SIG-M5 (cell line): ENCODE measurements around the gene IBTK.
"Not testable (repeated sequence)": the region's sequence is repeated elsewhere in the genome, so short reads cannot be mapped to it uniquely, and the experiment has no call there.

Source experiments
- DNase-seq: peaks from one replicate; lab custom pipeline; 2025; lab: John Stamatoyannopoulos, UW

Gene IBTK

GRCh38 chr6:82247505-82248272 lies at the start of gene IBTK:
IBTK (minus strand) TSS chr6:82247744; CDS start chr6:82240486, 7,258 bp downstream.
- peak; percentile 22 for DNase-seq

DNA sequence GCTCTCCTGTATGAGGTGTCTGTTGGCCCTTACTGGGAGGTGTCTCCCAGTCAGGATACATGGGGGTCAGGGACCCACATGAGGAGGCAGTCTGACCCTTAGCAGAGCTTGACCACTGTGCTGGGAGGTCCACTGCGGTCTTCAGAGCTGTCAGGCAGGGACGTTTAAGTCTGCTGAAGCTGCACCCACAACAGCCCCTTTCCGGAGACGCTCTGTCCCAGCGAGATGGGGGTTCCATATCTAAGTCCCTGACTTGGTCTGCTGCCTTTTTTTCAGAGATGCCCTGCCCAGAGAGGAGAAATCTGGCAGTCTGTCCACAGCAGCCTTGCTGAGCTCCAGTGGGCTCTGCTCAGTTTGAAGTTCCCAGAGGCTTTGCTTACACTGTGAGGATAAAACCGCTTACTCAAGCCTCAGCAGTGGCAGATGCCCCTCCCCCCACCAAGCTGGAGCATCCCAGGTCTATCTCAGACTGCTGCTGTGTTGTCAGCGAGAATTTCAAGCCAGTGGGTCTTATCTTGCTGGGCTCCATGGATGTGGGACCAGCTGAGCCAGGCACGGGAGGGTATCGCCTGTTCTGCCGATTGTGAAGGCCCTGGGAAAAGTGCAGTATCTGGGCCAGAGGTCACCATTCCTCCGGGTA lies 36.3 kb upstream of the IBTK start:
- DNase-seq = no peak

DNA sequence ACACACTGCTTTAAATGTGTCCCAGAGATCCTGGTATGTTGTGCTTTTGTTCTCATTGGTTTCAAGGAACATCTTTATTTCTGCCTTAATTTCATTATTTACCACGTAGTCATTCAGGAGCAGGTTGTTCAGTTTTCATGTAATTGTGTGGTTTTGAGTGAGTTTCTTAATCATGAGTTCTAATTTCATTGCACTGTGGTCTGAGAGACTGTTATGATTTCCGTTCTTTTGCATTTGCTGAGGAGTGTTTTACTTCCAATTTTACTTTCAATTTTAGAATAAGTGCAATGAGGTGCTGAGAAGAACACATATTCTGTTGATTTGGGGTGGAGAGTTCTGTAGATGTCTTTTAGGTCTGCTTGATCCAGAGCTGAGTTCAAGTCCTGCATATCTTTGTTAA lies 34.0 kb upstream of the IBTK start:
- DNase-seq = not testable (repeated sequence)

- DNase-seq = no peak
Observed at GRCh38 chr6:82277686-82278085, 30.1 kb upstream of the IBTK start.

- DNase-seq = no peak
Observed at GRCh38 chr6:82275686-82276085, 28.1 kb upstream of the IBTK start.

DNA sequence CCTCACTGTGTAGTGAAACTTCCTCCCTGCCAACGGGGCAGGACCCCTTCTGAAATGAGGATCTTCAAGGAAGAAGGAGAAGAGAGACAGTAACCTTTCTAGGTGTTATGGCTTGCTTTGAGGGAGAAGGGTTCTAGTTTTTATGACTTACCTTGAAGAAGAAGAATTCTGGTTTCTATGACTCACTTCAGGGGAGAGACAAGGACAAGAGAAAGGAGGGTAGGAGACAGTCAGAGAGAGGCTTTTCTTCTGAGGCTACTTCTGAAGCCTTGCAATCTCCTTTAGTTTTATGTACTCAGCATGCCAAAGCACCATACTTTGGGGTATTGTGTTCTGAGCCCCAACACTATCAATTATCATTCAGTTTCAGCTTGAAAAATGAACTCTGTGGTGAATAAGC lies 25.8 kb upstream of the IBTK start:
- no peak for DNase-seq

- DNase-seq = no peak
Observed at GRCh38 chr6:82270881-82271635, 23.5 kb upstream of the IBTK start.

DNA sequence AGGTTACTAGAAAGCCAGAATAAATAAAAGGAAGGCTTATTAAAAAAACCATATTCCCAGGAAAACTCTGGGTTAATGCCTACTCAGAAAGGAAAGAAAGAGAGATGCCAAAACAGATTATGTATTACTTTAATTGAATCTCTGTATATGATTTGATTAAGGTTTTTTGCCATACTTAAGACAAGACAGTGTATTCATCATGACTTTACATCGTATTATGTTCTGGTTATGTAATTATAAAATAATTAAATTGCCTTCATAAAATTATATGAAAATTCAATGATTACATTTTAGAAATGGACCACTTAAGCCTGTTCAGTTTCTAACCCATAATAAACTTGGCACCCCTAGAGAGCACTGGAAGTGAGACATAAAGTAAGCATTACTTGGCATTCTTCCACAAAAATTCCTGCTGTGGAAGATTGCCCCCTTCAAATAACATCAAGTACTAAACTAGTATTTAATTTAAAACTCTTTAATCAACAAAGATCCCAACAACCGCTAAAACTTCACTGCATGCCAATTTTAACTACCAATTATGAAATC lies 20.8 kb upstream of the IBTK start:
- DNase-seq = no peak

DNA sequence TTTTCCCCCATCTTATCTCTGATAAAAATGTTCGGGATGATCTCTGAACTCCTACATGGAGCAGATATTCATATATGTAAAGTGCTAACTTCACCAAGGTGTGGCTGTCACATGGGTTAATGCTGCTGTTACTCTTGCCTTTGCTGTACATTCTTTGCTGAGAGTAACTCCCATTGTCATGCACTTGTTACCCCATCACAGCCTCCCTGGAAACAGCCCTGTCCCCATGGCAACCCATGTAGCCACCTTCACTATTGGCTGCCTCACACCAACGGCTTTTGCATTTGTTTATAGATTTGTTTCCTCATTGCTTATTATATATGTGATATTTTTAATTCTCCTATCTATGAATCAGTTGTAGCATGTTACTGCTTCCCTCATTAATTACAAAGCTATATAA lies 17.3 kb upstream of the IBTK start:
- DNase-seq = no peak

DNA sequence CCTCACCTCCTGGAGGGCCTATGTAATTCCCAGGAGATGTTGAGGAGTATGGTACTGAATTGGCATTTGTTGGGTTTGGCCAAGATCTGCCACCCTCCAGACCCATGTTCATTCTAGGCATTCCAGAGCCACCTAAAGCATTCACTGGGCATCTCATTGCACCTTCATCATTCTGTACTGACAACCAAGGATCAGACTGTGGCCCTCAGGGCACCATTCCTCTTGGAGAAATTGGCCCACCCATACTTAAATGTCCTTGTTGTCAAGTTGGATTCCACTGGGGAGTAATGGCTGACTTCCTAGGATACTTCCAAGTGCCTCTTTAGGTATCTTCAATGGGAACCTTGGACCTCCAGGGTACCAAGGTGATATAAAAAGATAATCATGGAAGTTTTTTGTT lies 16.8 kb upstream of the IBTK start:
- DNase-seq = no peak

GRCh38 chr6:82263916-82264315 lies 16.4 kb upstream of the IBTK start:
- DNase-seq = no peak

DNA sequence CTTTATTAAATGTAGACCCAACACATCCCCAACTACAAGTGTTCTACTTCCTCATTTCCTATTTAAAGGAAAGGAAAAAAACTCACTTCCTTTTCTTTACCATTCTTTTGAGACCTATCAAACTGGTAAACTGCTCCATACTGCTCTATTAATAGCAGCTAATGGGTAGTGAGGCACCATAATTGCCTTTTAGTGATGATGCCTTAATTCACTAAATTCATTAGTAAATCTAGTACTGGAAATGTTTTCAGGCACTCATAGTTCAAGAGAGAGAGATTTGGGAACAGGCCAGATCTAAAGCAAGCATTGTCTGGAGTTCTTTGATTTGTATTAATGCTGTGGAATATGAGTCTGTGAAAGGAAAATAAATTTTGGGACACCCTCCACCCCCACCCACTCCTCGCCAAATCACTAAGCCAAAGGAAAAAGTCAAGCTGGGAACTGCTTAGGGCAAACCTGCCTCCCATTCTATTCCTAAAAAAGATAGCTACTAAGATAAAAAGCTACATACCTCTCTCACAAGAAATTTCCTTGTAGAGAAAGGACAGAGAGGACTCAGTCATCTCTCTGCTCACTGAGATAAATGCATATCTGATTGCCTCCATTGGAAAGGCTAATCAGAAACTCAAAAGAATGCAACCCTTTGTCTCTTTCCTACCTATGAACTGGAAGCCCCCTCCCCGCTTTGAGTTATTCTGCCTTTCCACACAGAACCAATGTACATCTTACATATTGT lies 13.6 kb upstream of the IBTK start:
- no peak for DNase-seq

- DNase-seq = peak; percentile 38
Observed at GRCh38 chr6:82259389-82259788, 11.8 kb upstream of the IBTK start.

DNA sequence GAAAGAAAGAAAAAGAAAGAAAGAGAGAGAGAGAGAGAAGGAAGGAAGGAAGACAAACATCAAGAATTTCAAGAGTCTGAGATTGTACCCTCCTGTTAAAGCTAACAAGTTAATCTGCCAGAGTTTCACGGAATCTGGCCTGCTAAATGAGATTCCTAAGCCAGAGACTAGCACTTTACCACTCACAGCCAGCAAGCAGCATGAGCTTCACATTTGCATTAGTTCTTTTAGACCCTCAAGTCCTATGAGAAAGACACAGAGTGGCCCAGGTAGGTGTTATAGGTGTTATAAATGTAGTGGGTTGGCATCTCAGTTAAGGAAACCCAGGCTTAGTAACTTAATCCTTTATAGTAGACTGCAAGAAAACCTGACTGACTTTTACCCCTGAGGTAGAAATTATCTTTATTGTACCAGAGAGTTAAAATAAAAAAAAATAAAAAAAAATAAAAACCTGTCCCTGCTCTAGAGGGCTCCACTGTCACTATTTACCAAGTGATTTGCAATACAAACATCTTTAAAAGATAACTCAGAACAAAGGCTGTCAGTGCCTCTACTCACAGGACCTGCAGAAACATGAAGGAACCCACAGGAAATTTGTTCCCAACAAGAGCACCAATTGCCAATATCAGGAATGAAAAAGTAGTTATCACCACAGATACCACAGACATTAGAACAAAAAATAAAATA lies 9.7 kb upstream of the IBTK start:
- DNase-seq = no peak

GRCh38 chr6:82254722-82255121 lies 7.2 kb upstream of the IBTK start:
- DNase-seq = not testable (repeated sequence)

GRCh38 chr6:82251942-82252341 lies 4.4 kb upstream of the IBTK start:
- DNase-seq = no peak

DNA sequence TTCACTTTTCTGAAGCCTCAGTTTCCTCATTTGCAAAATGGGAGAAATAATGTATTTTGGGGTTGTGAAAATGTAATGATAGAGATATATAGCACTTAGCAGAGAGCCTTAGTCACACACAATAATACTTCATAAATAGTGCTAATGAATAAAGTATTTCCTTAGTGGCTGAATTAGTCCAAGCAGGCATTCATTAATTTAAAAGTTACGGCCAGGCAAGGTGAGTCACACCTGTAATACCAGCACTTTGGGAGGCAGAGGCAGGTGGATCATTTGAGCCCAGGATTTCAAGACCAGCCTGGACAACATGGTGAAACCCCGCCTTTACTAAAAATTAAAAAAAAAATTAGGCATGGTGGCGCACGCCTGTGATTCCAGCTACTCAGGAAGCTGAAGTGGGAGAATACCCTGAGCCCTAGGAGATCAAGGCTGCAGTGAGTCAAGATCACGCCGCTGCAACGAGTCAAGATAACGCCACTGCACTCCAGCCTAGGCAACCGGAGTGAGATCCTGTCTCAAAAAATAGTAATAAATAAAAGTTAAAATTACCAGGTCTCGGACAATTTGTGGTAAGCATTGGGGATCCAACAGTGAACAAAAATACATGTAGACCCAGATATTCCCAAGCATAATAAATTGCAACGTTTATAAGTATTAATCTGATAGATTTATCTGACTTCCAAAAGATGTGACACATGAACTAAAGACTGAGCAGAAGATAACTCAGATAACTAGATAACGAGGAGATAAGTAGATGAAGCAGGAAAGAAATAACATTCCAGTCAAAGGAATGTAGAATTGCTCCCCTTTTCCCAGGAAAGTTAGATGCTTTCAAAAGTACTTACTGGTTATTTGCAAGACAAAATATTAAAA lies 2.1 kb upstream of the IBTK start:
- DNase-seq = no peak

GRCh38 chr6:82248273-82248735 lies 760 bp upstream of the IBTK start:
- DNase-seq = no peak

DNA sequence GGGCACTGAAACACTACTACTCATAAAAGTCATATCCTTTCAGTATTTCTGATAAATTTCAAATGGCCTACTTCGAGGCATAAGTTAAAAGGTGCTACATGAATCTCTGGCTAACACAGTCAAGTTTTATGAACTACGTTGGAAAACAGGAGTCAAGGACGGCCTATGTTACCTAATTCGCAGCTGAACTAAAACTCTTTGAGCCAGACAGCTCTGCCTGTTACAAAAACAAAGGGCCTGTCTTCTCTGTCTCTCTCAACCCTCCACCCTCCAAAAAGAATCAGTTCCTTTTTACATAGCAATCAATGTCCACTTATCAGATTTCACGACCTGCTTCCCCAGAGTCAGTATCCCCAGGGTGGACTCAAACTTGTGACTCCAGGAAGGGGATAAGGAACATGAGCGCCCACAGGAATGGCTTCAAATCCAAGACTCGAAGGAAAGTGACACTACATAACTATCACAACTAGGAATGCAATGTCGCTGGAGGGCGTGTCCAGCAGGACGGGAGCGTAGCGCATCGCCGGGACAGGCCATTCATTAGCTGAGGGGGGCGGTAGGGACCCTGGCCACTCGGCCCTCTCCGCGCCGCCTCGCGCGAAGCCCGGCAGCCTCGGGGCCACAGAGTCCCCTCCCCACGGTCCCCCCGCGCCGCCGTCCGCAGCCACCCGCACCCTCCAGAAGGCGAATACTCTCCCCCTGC lies 591 bp downstream of the IBTK start:
- no peak for DNase-seq

- DNase-seq = no peak
Observed at GRCh38 chr6:82246370-82246769, 1.2 kb downstream of the IBTK start.
